ENCODE results near the gene ITGA6. TPM values are rescaled to one million over a fixed set of nuclear protein-coding genes. Genes with fewer than 3 reads are reported as not detected.

Gene ITGA6
- polyA plus RNA-seq, 2 of the 4 experiments (the other 2 are of a cell fraction): 25.7 to 27.7 TPM

GRCh38 chr2:172412984-172413492 lies 14.3 kb upstream of the ITGA6 start:
- no peaks in the 10 kb centered on the region for H3K9me3 ChIP-seq
- H3K4me3 ChIP-seq: no peak overlapping the region
- 38% methylated on average over 5 of the region's 5 CpGs for WGBS (ENCODE audit: missing lambda C conversion rate)
- POLR2A ChIA-PET: no interaction called here
- CTCF ChIA-PET: interaction anchor here (1.6 to 3.4 kb wide), 3 partner anchors 11 to 15 kb away, joined by 4 to 15 read pairs (median 4); partner anchors contain the start of gene ITGA6
- TF ChIP-seq, protein P1, sequence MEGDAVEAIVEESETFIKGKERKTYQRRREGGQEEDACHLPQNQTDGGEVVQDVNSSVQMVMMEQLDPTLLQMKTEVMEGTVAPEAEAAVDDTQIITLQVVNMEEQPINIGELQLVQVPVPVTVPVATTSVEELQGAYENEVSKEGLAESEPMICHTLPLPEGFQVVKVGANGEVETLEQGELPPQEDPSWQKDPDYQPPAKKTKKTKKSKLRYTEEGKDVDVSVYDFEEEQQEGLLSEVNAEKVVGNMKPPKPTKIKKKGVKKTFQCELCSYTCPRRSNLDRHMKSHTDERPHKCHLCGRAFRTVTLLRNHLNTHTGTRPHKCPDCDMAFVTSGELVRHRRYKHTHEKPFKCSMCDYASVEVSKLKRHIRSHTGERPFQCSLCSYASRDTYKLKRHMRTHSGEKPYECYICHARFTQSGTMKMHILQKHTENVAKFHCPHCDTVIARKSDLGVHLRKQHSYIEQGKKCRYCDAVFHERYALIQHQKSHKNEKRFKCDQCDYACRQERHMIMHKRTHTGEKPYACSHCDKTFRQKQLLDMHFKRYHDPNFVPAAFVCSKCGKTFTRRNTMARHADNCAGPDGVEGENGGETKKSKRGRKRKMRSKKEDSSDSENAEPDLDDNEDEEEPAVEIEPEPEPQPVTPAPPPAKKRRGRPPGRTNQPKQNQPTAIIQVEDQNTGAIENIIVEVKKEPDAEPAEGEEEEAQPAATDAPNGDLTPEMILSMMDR (IDR thresholded peaks at IDR 0.05): no peak
- TF ChIP-seq REST (IDR thresholded peaks at IDR 0.05): no peak
- TF ChIP-seq PHF8 (IDR thresholded peaks at IDR 0.05; ENCODE audit: borderline replicate concordance, low read depth): no peak
- TF ChIP-seq RNF2 (IDR thresholded peaks at IDR 0.05; ENCODE audit: borderline replicate concordance, low read depth): no peak
- no peak for TF ChIP-seq GATA3 (IDR thresholded peaks at IDR 0.05; ENCODE audit: borderline replicate concordance)
- no peak for TF ChIP-seq ZFP36 (IDR thresholded peaks at IDR 0.05; ENCODE audit: borderline replicate concordance, partially characterized antibody)
- no peak for TF ChIP-seq SMC3 (IDR thresholded peaks at IDR 0.05)
- TF ChIP-seq MAZ (IDR thresholded peaks at IDR 0.05; ENCODE audit: borderline replicate concordance, low read depth, low read length): no peak
- TF ChIP-seq, protein P2, sequence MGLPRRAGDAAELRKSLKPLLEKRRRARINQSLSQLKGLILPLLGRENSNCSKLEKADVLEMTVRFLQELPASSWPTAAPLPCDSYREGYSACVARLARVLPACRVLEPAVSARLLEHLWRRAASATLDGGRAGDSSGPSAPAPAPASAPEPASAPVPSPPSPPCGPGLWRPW (IDR thresholded peaks at IDR 0.05): no peak
- TF ChIP-seq HOXA7 (CRISPR knock-in tag; IDR thresholded peaks at IDR 0.05): no peak
- TF ChIP-seq MAFK (IDR thresholded peaks at IDR 0.05; ENCODE audit: partially characterized antibody): no peak
- TF ChIP-seq FOSB (CRISPR knock-in tag; IDR thresholded peaks at IDR 0.05): no peak
- no peak for TF ChIP-seq NFE2L2 (conservative IDR thresholded peaks at IDR 0.05; ENCODE audit: low read length)
- H3K4me2 ChIP-seq: no peak overlapping the region
- FAIRE-seq: no peak
- ATAC-seq: no peak
- no peak for DNase-seq (ENCODE audit: low read depth in 1 of 2, low spot score in 1 of 2)
- H3K4me1 ChIP-seq: no peaks in the 10 kb centered on the region
- no peak overlapping the region for H3K27ac ChIP-seq

GRCh38 chr2:172415157-172415864 lies 12.1 kb upstream of the ITGA6 start:
- no peaks in the 10 kb centered on the region for H3K4me1 ChIP-seq
- ChIA-PET POLR2A (no interaction called here), CTCF (interaction anchor here (1.0 to 3.4 kb wide), 5 partner anchors 9 to 242 kb away, joined by 4 to 17 read pairs (median 4); partner anchors contain the start of gene ITGA6)
- no peak for DNase-seq (ENCODE audit: low read depth in 1 of 2, low spot score in 1 of 2)
- H3K4me2 ChIP-seq: no peak overlapping the region
- H3K4me3 ChIP-seq: no peak overlapping the region
- TF ChIP-seq RARB (CRISPR knock-in tag; IDR thresholded peaks at IDR 0.05) (no peak), PHF8 (IDR thresholded peaks at IDR 0.05; ENCODE audit: borderline replicate concordance, low read depth) (no peak), KDM1A (IDR thresholded peaks at IDR 0.05; ENCODE audit: low read depth) (no peak), ESRRA (IDR thresholded peaks at IDR 0.05; ENCODE audit: borderline replicate concordance, low read length) (no peak), TP53 (CRISPR knock-in tag; IDR thresholded peaks at IDR 0.05) (no peak)
- TF ChIP-seq, protein P3, sequence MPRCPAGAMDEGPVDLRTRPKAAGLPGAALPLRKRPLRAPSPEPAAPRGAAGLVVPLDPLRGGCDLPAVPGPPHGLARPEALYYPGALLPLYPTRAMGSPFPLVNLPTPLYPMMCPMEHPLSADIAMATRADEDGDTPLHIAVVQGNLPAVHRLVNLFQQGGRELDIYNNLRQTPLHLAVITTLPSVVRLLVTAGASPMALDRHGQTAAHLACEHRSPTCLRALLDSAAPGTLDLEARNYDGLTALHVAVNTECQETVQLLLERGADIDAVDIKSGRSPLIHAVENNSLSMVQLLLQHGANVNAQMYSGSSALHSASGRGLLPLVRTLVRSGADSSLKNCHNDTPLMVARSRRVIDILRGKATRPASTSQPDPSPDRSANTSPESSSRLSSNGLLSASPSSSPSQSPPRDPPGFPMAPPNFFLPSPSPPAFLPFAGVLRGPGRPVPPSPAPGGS (IDR thresholded peaks at IDR 0.05): no peak
- ATAC-seq: no peak
- no peaks in the 10 kb centered on the region for H3K9me3 ChIP-seq
- H3K27ac ChIP-seq: no peak overlapping the region
- no peak for FAIRE-seq
- 39% methylated on average over 4 of the region's 4 CpGs for WGBS (ENCODE audit: missing lambda C conversion rate)

Measured in A549 (cell line).